C4-2B (cell line): Measurements from ENCODE around the gene ZNF227.

ENCODE experiments used
- ZFX ChIP-seq: fragments of 450-650 bp; IDR thresholded peaks from 2 replicates; pipeline ENCODE4 v1.6.1; 2017
- TF ChIP-seq, protein P1 (sequence below): fragments of 450-650 bp; conservative IDR thresholded peaks from 2 replicates; pipeline ENCODE4 v1.5.1; 2017; ENCODE audit warnings: mild to moderate bottlenecking

DNA sequence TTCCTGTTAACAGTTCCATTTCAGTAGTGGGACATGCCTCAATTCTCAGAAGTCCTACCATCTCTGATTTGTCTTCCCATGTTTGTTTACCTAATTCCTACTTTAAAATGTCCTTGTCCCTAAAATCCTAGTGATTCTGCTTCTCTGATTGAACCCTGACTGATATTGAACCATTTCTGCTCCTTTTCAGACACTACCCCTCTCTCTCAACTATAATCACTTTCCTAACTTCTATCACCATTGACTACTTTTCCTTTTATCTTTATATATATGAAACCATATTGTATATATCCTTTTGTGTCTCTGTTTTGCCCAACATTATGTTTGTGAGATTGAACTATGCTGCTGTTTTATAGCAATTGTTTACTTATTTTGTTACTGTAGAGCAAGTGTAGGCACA is 15.6 kb upstream of the ZNF227 start:
- no peak for TF ChIP-seq ZFX
- TF ChIP-seq, protein P1, sequence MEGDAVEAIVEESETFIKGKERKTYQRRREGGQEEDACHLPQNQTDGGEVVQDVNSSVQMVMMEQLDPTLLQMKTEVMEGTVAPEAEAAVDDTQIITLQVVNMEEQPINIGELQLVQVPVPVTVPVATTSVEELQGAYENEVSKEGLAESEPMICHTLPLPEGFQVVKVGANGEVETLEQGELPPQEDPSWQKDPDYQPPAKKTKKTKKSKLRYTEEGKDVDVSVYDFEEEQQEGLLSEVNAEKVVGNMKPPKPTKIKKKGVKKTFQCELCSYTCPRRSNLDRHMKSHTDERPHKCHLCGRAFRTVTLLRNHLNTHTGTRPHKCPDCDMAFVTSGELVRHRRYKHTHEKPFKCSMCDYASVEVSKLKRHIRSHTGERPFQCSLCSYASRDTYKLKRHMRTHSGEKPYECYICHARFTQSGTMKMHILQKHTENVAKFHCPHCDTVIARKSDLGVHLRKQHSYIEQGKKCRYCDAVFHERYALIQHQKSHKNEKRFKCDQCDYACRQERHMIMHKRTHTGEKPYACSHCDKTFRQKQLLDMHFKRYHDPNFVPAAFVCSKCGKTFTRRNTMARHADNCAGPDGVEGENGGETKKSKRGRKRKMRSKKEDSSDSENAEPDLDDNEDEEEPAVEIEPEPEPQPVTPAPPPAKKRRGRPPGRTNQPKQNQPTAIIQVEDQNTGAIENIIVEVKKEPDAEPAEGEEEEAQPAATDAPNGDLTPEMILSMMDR: no peak
